HG02763 (cell line): ENCODE results near the gene SFMBT1.
"Not testable (repeated sequence)": the region's sequence is repeated elsewhere in the genome, so short reads cannot be mapped to it uniquely, and the experiment has no call there.

ENCODE experiments used
- ATAC-seq: cut with Tn5 transposase; IDR thresholded peaks from one replicate; pipeline ENCODE4 v1.9.1; 2021; ENCODE audit warnings: mild to moderate bottlenecking, moderate library complexity; ENCODE audit not compliant: unreplicated experiment

SFMBT1 gene

GRCh38 chr3:53073553-53074365, 27.9 kb upstream of the SFMBT1 start:
- no peak for ATAC-seq

GRCh38 chr3:53072653-53073552, 27.0 kb upstream of the SFMBT1 start:
- ATAC-seq = peak; percentile 76

GRCh38 chr3:53071882-53072431, 26.1 kb upstream of the SFMBT1 start:
- no peak for ATAC-seq

- ATAC-seq = no peak
Observed at GRCh38 chr3:53069422-53070068, 23.7 kb upstream of the SFMBT1 start.

- ATAC-seq = no peak
Observed at GRCh38 chr3:53068176-53068575, 22.3 kb upstream of the SFMBT1 start.

- no peak for ATAC-seq
Observed at GRCh38 chr3:53067567-53067966, 21.7 kb upstream of the SFMBT1 start.

GRCh38 chr3:53065841-53066480, 20.1 kb upstream of the SFMBT1 start:
- no peak for ATAC-seq

- no peak for ATAC-seq
Observed at GRCh38 chr3:53062905-53063304, 17.0 kb upstream of the SFMBT1 start.

GRCh38 chr3:53056442-53056841, 10.6 kb upstream of the SFMBT1 start:
- ATAC-seq = no peak

- not testable (repeated sequence) for ATAC-seq
Observed at GRCh38 chr3:53054233-53054632, 8.4 kb upstream of the SFMBT1 start.

GRCh38 chr3:53051929-53052328, 6.1 kb upstream of the SFMBT1 start:
- no peak for ATAC-seq

GRCh38 chr3:53049987-53050386, 4.1 kb upstream of the SFMBT1 start:
- ATAC-seq = no peak

GRCh38 chr3:53046171-53047170, 598 bp upstream of the SFMBT1 start:
- peak; percentile 23 for ATAC-seq

- ATAC-seq = peak; percentile 52
Observed at GRCh38 chr3:53044711-53045517, 959 bp downstream of the SFMBT1 start.

- no peak for ATAC-seq
Observed at GRCh38 chr3:53044371-53044710, 1.5 kb downstream of the SFMBT1 start.

GRCh38 chr3:53043738-53044137, 2.1 kb downstream of the SFMBT1 start:
- no peak for ATAC-seq

GRCh38 chr3:53042651-53043050, 3.2 kb downstream of the SFMBT1 start:
- no peak for ATAC-seq

- ATAC-seq = no peak
Observed at GRCh38 chr3:53040351-53040820, 5.5 kb downstream of the SFMBT1 start.

- no peak for ATAC-seq
Observed at GRCh38 chr3:53039376-53039752, 6.5 kb downstream of the SFMBT1 start.
